ENCODE measurements around the gene ERBB4. TPM values are rescaled to one million over a fixed set of nuclear protein-coding genes. Genes with fewer than 3 reads are reported as not detected.

The ERBB4 gene
- total RNA-seq, 1 donor from 2014 or later = 1.2 TPM

GRCh38 chr2:211845338-211846035, 693.1 kb downstream of the ERBB4 start:
- Mint-ChIP-seq H3K9me3 (ENCODE audit: unreplicated experiment) (no peaks in the 10 kb centered on the region), H3K4me3 (ENCODE audit: unreplicated experiment) (no peak overlapping the region), H3K27ac (ENCODE audit: unreplicated experiment) (no peak overlapping the region), H3K27me3 (ENCODE audit: low read depth, unreplicated experiment) (no peaks in the 10 kb centered on the region), H3K4me1 (ENCODE audit: low read depth, unreplicated experiment) (no peaks in the 10 kb centered on the region), H3K36me3 (ENCODE audit: low read depth, unreplicated experiment) (no peaks in the 10 kb centered on the region)
- Histone ChIP-seq H3K79me2 (ENCODE audit: insufficient read depth, low read length) (no peaks in the 10 kb centered on the region), H3K27ac (ENCODE audit: low read depth, low read length) (no peak overlapping the region), H4K20me1 (ENCODE audit: insufficient read depth, low read length) (no peaks in the 10 kb centered on the region), H3K4me1 (ENCODE audit: insufficient read depth, low read length) (no peaks in the 10 kb centered on the region), H3K27me3 (ENCODE audit: insufficient read depth, low read length) (no peaks in the 10 kb centered on the region), H2AFZ (ENCODE audit: low read depth, low read length) (no peak overlapping the region), H3K9ac (ENCODE audit: low read length) (no peak overlapping the region), H3K36me3 (ENCODE audit: insufficient read depth, low read length) (no peaks in the 10 kb centered on the region), H3K9me3 (ENCODE audit: insufficient read depth, low read depth, low read length) (no peaks in the 10 kb centered on the region), H3K4me2 (ENCODE audit: low read length) (no peak overlapping the region), H3K4me3 (ENCODE audit: insufficient read depth, low read depth, low read length) (no peak overlapping the region)
- no peak for DNase-seq (ENCODE audit: low read depth)
- no peak for FAIRE-seq
- TF ChIP-seq CTCF (IDR thresholded peaks at IDR 0.05; ENCODE audit: insufficient read depth, low read depth, low read length) (no peak), EZH2 (IDR thresholded peaks at IDR 0.05; ENCODE audit: insufficient read depth, low read length) (no peak)

GRCh38 chr2:211837706-211838105, 700.9 kb downstream of the ERBB4 start:
- no peak for FAIRE-seq
- Histone ChIP-seq H3K27ac (ENCODE audit: low read depth, low read length) (no peak overlapping the region), H2AFZ (ENCODE audit: low read depth, low read length) (no peak overlapping the region), H3K9ac (ENCODE audit: low read length) (no peak overlapping the region), H3K27me3 (ENCODE audit: insufficient read depth, low read length) (no peaks in the 10 kb centered on the region), H3K36me3 (ENCODE audit: insufficient read depth, low read length) (no peaks in the 10 kb centered on the region), H3K79me2 (ENCODE audit: insufficient read depth, low read length) (no peaks in the 10 kb centered on the region), H3K4me1 (ENCODE audit: insufficient read depth, low read length) (no peaks in the 10 kb centered on the region), H4K20me1 (ENCODE audit: insufficient read depth, low read length) (no peaks in the 10 kb centered on the region), H3K9me3 (ENCODE audit: insufficient read depth, low read depth, low read length) (no peaks in the 10 kb centered on the region), H3K4me3 (ENCODE audit: insufficient read depth, low read depth, low read length) (no peak overlapping the region), H3K4me2 (ENCODE audit: low read length) (no peak overlapping the region)
- Mint-ChIP-seq H3K36me3 (ENCODE audit: low read depth, unreplicated experiment) (no peaks in the 10 kb centered on the region), H3K27me3 (ENCODE audit: low read depth, unreplicated experiment) (no peaks in the 10 kb centered on the region), H3K4me3 (ENCODE audit: unreplicated experiment) (no peak overlapping the region), H3K9me3 (ENCODE audit: unreplicated experiment) (no peaks in the 10 kb centered on the region), H3K4me1 (ENCODE audit: low read depth, unreplicated experiment) (no peaks in the 10 kb centered on the region), H3K27ac (ENCODE audit: unreplicated experiment) (no peak overlapping the region)
- no peak for DNase-seq (ENCODE audit: low read depth)
- TF ChIP-seq CTCF (IDR thresholded peaks at IDR 0.05; ENCODE audit: insufficient read depth, low read depth, low read length) (no peak), EZH2 (IDR thresholded peaks at IDR 0.05; ENCODE audit: insufficient read depth, low read length) (no peak)

DNA sequence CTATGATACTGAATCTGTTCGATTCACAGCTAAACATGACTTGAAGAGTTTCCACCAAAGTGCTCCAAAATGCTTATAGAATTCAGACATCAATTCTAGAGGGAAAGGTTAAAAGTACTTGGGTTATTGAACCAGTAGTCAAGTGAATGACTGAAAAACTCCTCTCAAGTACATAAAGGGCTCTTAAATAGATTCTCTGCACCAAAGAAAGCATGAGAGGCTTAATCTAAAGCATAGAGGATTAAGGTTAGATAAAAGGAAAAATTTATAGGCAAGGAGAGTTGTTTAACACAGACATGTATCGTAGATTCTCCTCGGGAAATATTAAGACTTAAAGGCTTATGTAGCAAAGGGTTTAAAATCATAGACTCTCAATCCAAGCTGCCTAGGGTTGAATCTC, 701.4 kb downstream of the ERBB4 start:
- no peak overlapping the region for H3K27ac ChIP-seq (ENCODE audit: low read depth, low read length)
- H3K4me2 ChIP-seq (ENCODE audit: low read length) = no peak overlapping the region
- no peaks in the 10 kb centered on the region for H3K36me3 ChIP-seq (ENCODE audit: insufficient read depth, low read length)
- Mint-ChIP-seq H3K27me3 (ENCODE audit: low read depth, unreplicated experiment) (no peaks in the 10 kb centered on the region), H3K36me3 (ENCODE audit: low read depth, unreplicated experiment) (no peaks in the 10 kb centered on the region), H3K4me3 (ENCODE audit: unreplicated experiment) (no peak overlapping the region), H3K9me3 (ENCODE audit: unreplicated experiment) (no peaks in the 10 kb centered on the region), H3K4me1 (ENCODE audit: low read depth, unreplicated experiment) (no peaks in the 10 kb centered on the region), H3K27ac (ENCODE audit: unreplicated experiment) (no peak overlapping the region)
- no peak for FAIRE-seq
- TF ChIP-seq CTCF (IDR thresholded peaks at IDR 0.05; ENCODE audit: insufficient read depth, low read depth, low read length) (no peak), EZH2 (IDR thresholded peaks at IDR 0.05; ENCODE audit: insufficient read depth, low read length) (no peak)
- H3K9me3 ChIP-seq (ENCODE audit: insufficient read depth, low read depth, low read length) = no peaks in the 10 kb centered on the region
- no peaks in the 10 kb centered on the region for H3K4me1 ChIP-seq (ENCODE audit: insufficient read depth, low read length)
- H3K9ac ChIP-seq (ENCODE audit: low read length) = no peak overlapping the region
- no peak for DNase-seq (ENCODE audit: low read depth)
- no peak overlapping the region for H3K4me3 ChIP-seq (ENCODE audit: insufficient read depth, low read depth, low read length)
- no peaks in the 10 kb centered on the region for H4K20me1 ChIP-seq (ENCODE audit: insufficient read depth, low read length)
- no peak overlapping the region for H2AFZ ChIP-seq (ENCODE audit: low read depth, low read length)
- no peaks in the 10 kb centered on the region for H3K79me2 ChIP-seq (ENCODE audit: insufficient read depth, low read length)
- H3K27me3 ChIP-seq (ENCODE audit: insufficient read depth, low read length) = no peaks in the 10 kb centered on the region

Measured in astrocyte (in vitro differentiated cells and primary cell).